NCI-H82 (cell line): Measurements from ENCODE around the gene ST7.
"Not testable (repeated sequence)": the region's sequence is repeated elsewhere in the genome, so short reads cannot be mapped to it uniquely, and the experiment has no call there.

ENCODE experiments used
- DNase-seq: peaks from one replicate; lab custom pipeline; 2025; lab: John Stamatoyannopoulos, UW

The ST7 gene

GRCh38 chr7:117009705-117010361 is 56.5 kb downstream of the ST7 start:
- no peak for DNase-seq

GRCh38 chr7:117010375-117011133 is 57.3 kb downstream of the ST7 start:
- DNase-seq, result no peak

GRCh38 chr7:117011419-117012260 is 58.3 kb downstream of the ST7 start:
- DNase-seq, result no peak

- DNase-seq, result no peak
Measured at GRCh38 chr7:117012284-117012683, 59.0 kb downstream of the ST7 start.

- peak; percentile 76 for DNase-seq
Measured at GRCh38 chr7:117012696-117013095, 59.4 kb downstream of the ST7 start.

GRCh38 chr7:117014099-117014656 is 60.9 kb downstream of the ST7 start:
- peak; percentile 14 for DNase-seq

- DNase-seq, result peak; percentile 34
Measured at GRCh38 chr7:117014673-117015133, 61.4 kb downstream of the ST7 start.

- DNase-seq, result no peak
Measured at GRCh38 chr7:117015258-117016184, 62.2 kb downstream of the ST7 start.

- no peak for DNase-seq
Measured at GRCh38 chr7:117017017-117017451, 63.7 kb downstream of the ST7 start.

- no peak for DNase-seq
Measured at GRCh38 chr7:117017702-117018266, 64.5 kb downstream of the ST7 start.

- no peak for DNase-seq
Measured at GRCh38 chr7:117018713-117019112, 65.4 kb downstream of the ST7 start.

GRCh38 chr7:117019287-117019686 is 66.0 kb downstream of the ST7 start:
- no peak for DNase-seq

GRCh38 chr7:117019786-117020590 is 66.7 kb downstream of the ST7 start:
- DNase-seq, result peak; percentile 82

- DNase-seq, result no peak
Measured at GRCh38 chr7:117020591-117020973, 67.3 kb downstream of the ST7 start.

- DNase-seq, result no peak
Measured at GRCh38 chr7:117021366-117021765, 68.1 kb downstream of the ST7 start.

GRCh38 chr7:117021986-117022385 is 68.7 kb downstream of the ST7 start:
- DNase-seq, result no peak

GRCh38 chr7:117023325-117023854 is 70.1 kb downstream of the ST7 start:
- no peak for DNase-seq

- DNase-seq, result no peak
Measured at GRCh38 chr7:117024811-117025210, 71.5 kb downstream of the ST7 start.

GRCh38 chr7:117025891-117026290 is 72.6 kb downstream of the ST7 start:
- DNase-seq, result no peak

GRCh38 chr7:117030346-117030745 is 77.0 kb downstream of the ST7 start:
- DNase-seq, result not testable (repeated sequence)
